Activated naive CD4-positive, alpha-beta T cell treated with anti-CD3 and anti-CD28 coated beads for 36 hours (primary cell): ENCODE measurements around the gene GINS2. TPM values are rescaled to one million over a fixed set of nuclear protein-coding genes. Genes with fewer than 3 reads are reported as not detected.

Source experiments
- CTCF ChIA-PET: fragments of 350-600 bp; sonication (Branson Sonifier 250); formaldehyde crosslinking; loops from one replicate; lab custom pipeline; 2021; ENCODE audit warnings: antibody characterized with exemption; lab: Charles Lee
- DNase-seq: peaks from one replicate; pipeline ENCODE4 v3.0.0-alpha.2; 2020
- H3K27ac Mint-ChIP-seq: one replicate; pipeline ENCODE4 v1.8.0; 2021; ENCODE audit warnings: mild to moderate bottlenecking, mixed read lengths
- H3K27me3 Mint-ChIP-seq: one replicate; pipeline ENCODE4 v1.8.0; 2021; ENCODE audit warnings: low read depth, mixed read lengths
- H3K36me3 Mint-ChIP-seq: one replicate; pipeline ENCODE4 v1.8.0; 2021; ENCODE audit warnings: low read depth, mixed read lengths
- H3K4me1 Mint-ChIP-seq: one replicate; pipeline ENCODE4 v1.8.0; 2021; ENCODE audit warnings: low read depth, mixed read lengths
- H3K4me3 Mint-ChIP-seq: one replicate; pipeline ENCODE4 v1.8.0; 2021; ENCODE audit warnings: mild to moderate bottlenecking, moderate library complexity, mixed read lengths
- H3K9me3 Mint-ChIP-seq: one replicate; pipeline ENCODE4 v1.8.0; 2021; ENCODE audit warnings: mixed read lengths
- intact Hi-C: fragments of 100-400 bp; cut with micrococcal nuclease; formaldehyde crosslinking; loops from one replicate; pipeline ENCODE4 v1.15.1; 2023
- total RNA-seq, 2 experiments: library from RNA; stranded (reverse); gene quantifications; one replicate each; pipeline ENCODE4 v1.2.3, GENCODE V29; 2021

GINS2 gene
- total RNA-seq, 2 experiments from 2014 or later: 60.7 to 66.6 TPM

DNA sequence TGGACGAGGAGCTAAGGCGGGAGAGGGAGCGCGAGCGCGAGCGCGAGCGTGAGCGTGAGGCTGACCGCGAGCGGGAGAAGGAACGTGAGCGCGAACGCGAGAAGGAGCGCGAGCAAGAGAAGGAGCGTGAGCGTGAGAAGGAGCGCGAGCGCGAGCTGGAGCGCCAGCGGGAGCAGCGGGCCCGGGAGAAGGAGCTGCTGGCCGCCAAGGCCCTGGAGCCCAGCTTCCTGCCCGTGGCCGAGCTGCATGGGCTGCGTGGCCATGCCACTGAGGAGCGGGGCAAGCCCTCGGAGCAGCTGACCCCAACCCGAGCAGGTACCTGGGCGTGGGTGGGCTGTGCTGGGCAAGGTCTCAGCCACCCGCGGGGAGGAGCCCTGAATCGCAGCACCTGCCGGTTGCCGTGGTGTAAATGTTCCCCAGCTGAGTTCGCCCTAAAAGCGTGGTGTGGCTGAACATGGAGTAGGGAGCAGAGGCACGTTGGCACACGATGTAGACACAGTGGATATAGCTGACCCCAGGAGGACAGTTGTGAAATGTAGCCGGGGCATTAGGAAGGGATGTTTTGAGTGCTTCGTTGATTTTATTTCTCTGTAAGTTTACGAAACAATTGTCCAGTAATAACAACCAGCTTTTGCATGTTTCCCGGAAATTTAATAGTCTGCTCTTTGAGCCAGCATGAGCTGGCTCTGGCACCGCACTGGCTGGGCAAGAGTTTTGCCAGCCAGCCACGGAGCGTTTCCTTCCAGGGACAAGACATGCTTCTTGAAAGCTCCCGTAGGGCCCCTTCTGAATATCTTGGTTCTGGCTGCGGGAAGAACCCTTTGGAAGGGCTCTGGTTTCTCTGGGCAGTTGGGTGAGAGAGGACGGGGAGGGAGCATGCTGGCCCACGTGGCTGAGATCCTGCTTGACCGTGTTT lies 32.1 kb downstream of the GINS2 start:
- CTCF ChIA-PET: interaction anchor here (1.4 to 3.2 kb wide), 2 partner anchors 17 to 60 kb away, joined by 3 to 34 read pairs; no protein-coding TSS in a partner anchor
- H3K27me3 Mint-ChIP-seq: no peaks in the 10 kb centered on the region
- H3K4me3 Mint-ChIP-seq: no peak overlapping the region
- DNase-seq: no peak
- intact Hi-C loops: no loop called here
- H3K36me3 Mint-ChIP-seq: peaks cover 6% of the 10 kb centered on the region
- H3K9me3 Mint-ChIP-seq: no peaks in the 10 kb centered on the region
- H3K27ac Mint-ChIP-seq: no peak overlapping the region
- no peaks in the 10 kb centered on the region for H3K4me1 Mint-ChIP-seq

DNA sequence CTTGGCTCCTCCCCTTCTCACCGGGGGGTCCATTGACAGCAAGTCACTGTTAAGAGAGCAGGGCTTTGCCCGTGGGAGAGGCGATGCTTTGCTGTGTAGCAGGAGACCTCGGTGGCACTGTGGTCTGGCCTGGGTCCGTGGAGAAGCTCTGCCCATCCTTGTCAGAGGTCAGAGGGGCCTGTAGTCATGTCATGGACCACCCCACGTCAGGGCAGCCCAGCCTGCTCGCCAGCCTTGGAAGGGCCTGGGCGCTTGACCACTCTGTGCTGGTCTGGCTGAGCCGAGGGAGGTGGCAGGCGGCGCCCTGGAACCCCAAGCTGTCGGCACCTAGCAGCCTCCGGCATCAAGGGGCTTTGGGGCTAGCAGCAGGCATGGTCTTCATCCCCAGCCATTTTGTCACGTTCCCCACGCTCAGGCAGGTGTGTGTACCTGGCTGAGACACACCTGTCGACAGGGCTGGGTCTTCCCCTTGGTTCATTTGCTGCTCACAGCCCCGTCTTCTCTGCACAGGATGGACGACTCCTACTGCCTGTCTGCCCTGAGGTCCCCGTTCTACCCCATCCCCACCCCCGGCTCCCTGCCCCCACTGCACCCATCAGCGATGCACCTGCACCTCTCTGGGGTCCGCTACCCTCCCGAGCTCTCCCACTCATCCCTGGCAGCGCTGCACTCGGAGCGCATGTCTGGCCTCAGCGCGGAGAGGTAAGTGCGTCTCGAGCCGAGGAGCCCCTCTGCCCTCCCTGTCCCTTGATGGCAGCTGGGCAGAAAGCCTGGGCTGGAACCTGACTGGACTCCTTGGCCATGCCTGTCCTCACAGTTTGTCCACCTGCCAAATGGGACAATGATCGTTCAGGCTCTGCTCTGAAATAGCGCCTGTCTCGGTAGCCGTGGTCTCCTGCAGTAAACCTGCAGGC lies 33.3 kb downstream of the GINS2 start:
- H3K9me3 Mint-ChIP-seq: no peaks in the 10 kb centered on the region
- peaks cover 6% of the 10 kb centered on the region for H3K36me3 Mint-ChIP-seq
- intact Hi-C loops: no loop called here
- no peaks in the 10 kb centered on the region for H3K4me1 Mint-ChIP-seq
- H3K27me3 Mint-ChIP-seq: no peaks in the 10 kb centered on the region
- CTCF ChIA-PET: interaction anchor here (1.4 kb wide), 1 partner anchor 18 kb away, joined by 3 read pairs; no protein-coding TSS in a partner anchor
- no peak overlapping the region for H3K4me3 Mint-ChIP-seq
- H3K27ac Mint-ChIP-seq: no peak overlapping the region
- DNase-seq: no peak

DNA sequence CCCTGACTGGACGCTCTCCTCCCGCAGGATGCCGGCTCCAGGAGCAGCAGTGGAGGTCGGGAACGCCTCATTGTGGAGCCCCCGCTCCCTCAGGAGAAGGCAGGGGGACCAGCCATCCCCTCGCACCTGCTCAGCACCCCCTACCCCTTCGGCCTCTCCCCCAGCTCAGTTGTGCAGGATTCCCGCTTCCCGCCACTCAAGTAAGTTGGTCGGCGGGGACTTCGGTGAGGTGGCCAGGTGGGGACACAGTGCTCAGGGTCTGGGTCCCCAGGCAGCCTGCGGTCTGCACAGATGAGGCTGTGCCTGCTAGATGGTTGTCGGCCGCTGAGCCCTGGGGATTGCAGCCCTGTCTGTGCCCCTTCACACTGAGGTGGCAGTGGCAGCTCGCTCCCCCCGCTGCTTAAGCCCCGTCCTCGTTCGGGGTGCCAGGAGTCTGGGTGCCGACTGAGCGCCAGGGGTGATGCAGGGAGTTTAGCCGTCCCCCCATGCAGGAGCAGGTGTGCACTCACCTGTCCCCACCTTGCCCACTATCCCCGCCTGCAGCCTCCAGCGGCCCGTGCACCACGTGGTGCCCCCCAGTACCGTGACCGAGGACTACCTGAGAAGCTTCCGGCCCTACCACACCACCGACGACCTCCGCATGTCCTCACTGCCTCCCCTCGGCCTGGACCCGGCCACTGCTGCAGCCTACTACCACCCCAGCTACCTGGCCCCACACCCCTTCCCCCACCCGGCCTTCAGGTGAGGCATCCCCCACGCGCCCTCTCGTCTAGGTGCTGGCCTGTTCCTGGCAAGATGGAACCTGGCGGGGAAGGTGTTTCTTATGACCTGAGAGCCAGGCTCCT lies 34.3 kb downstream of the GINS2 start:
- Mint-ChIP-seq H3K9me3 (no peaks in the 10 kb centered on the region), H3K4me3 (no peak overlapping the region), H3K27ac (no peak overlapping the region), H3K36me3 (peaks cover 2% of the 10 kb centered on the region), H3K27me3 (no peaks in the 10 kb centered on the region), H3K4me1 (no peaks in the 10 kb centered on the region)
- DNase-seq: no peak
- intact Hi-C loops: no loop called here
- CTCF ChIA-PET: no interaction called here

DNA sequence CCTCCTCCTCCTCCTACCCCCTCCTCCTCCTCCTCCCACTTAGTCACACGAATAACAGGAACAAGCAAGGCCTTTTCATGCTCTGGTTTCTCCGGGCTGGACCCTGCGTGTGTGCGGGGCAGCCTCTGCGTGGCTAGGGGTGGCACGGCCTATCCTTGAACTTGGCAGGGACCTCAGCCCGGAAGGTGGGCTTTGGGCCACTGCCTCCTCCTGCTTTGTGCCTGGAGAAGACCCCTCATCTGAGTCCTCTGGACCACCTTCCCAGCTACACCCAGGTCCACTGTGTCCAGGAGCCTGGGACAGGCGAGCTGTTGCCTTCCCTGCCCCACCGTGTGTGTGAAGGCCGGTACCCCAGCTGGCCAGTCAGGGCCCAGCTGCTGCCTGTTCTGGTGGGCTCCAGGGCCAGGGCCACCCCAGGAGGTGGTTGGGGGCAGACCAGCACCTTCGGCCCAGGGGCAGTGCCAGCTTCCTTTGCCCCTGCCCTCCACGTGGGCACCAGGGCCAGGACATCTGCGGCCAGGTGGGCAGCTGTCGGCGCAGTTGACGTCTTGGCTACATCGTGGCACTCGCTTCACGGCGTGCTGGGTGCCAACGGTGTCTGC lies 35.4 kb downstream of the GINS2 start:
- intact Hi-C loops: no loop called here
- CTCF ChIA-PET: no interaction called here
- no peak overlapping the region for H3K27ac Mint-ChIP-seq
- peaks cover 2% of the 10 kb centered on the region for H3K36me3 Mint-ChIP-seq
- H3K4me3 Mint-ChIP-seq: no peak overlapping the region
- no peak for DNase-seq
- H3K4me1 Mint-ChIP-seq: no peaks in the 10 kb centered on the region
- H3K9me3 Mint-ChIP-seq: no peaks in the 10 kb centered on the region
- H3K27me3 Mint-ChIP-seq: no peaks in the 10 kb centered on the region

DNA sequence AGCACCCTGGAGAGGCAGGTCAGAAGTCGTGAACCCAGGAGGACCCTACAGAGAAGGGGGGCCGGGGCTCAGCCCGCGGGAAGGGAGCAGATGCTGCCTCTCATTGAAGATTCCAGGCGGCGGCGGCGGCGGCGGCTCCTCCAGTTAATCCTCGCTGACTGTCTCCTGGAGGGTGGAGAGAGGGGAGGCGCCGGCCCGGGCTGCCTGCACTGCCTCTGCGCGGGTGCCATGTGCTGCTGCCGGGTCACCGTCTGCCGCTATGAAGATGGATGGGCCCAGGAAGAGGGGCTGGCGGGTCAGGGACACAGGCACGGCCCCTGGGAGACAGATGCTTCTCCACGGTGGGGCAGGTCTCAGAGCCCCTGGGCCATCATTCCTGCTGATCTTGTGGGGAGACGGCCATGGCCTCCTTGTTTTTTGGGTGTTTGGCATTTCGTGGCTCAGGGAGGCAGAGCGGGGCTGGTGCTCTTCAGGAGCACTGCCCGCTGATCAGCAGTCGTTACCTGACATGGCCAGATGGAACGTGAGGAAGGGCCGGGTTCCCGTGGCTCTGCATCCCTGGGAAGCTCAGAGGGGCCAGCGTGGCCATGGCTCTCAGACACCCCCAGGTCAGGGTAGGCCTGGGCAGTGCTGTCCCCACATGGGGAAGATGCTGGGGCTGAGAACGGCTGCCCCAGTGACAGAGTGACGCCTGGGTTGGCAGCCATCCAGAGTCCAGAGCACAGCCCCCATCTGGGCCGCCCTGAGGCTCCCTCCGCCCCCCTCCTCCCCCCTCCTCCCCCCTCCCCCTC lies 36.1 kb downstream of the GINS2 start:
- intact Hi-C loops: loop anchor here (1.0 kb wide), 1 partner anchor 10 kb away; no protein-coding TSS in a partner anchor
- Mint-ChIP-seq H3K36me3 (peaks cover 2% of the 10 kb centered on the region), H3K4me3 (no peak overlapping the region), H3K4me1 (no peaks in the 10 kb centered on the region), H3K9me3 (no peaks in the 10 kb centered on the region), H3K27ac (no peak overlapping the region), H3K27me3 (no peaks in the 10 kb centered on the region)
- peak; percentile 14 for DNase-seq
- CTCF ChIA-PET: no interaction called here

DNA sequence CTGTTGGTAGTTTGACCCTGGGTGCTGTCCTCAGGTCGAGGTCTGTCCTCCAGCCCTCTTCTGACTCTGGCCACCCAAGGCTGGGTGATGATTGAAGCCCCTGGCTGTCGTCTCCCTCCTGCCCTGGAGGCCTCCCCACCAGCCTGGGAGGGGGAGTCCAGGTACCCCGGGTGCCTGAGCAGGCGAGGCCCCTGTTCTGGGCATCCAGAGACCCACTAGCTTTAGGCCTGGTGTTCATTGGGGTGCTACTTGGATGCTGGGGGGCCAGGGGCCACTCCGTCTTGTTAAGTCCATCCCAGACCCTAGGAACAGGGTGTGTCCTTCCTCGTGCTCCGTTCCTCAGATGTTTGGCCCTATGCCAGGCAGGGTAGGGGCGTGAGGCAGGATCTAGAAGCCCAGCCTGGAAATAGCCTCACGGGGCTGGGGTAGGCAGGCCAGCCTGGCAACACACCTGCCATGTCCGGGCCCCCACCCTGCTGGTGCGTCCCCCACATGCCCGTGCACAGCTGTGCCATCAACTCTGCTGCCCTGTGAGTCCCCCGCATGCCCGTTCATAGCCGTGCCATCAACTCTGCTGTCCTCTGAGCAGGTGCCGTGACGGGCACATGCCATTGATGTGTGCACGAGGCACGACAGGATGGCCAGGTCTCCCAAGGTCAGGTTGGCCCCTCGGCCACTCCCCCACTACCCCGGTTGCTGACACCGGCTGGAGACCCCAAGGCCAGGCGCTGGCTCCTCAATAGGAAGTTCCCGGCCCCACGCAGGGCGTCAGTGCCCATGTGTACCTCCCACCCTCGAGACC lies 36.9 kb downstream of the GINS2 start:
- no peaks in the 10 kb centered on the region for H3K4me1 Mint-ChIP-seq
- H3K36me3 Mint-ChIP-seq: peaks cover 2% of the 10 kb centered on the region
- no peak overlapping the region for H3K4me3 Mint-ChIP-seq
- no peaks in the 10 kb centered on the region for H3K27me3 Mint-ChIP-seq
- no peak overlapping the region for H3K27ac Mint-ChIP-seq
- CTCF ChIA-PET: no interaction called here
- intact Hi-C loops: loop anchor here (1.0 kb wide), 1 partner anchor 10 kb away; no protein-coding TSS in a partner anchor
- no peaks in the 10 kb centered on the region for H3K9me3 Mint-ChIP-seq
- DNase-seq: no peak

DNA sequence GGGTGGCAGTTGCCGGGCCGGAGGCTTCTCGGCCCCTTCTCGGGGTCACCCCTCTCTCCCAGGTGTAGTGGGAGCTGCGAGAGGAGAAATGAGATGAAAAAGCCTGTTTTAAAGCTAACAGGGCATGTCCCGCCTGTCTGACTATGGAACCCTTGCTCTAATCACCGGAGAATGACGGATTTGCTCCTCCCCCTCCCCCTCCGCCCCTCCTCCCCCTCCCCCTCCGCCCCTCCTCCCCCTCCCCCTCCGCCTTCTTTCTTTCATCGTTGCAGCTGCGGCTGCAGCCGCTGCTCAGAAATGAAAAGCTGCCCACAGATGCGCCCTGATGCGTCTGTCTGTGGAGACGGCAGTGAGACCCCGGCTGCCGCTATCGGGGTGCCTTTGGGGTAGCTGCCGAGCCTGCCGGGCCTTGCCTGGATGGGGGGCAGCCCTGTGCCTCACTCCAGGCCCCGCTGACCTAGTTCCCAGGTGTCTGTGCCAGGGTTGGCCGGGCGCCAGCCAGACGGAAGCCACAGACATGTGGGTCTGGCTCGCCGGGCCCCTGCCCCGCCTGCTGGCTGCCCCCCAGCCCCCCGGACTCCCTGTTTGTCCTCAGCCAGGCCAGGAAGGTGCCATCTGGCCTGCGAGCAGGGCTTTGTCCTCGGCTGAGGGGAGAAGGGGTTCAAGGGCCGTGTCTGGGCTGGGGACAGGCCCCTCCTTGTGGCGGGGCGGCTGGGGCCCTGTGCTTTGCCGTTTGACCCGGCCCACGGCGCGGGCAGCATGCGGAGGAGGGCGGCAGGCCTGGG lies 37.7 kb downstream of the GINS2 start:
- DNase-seq: no peak
- intact Hi-C loops: no loop called here
- Mint-ChIP-seq H3K9me3 (no peaks in the 10 kb centered on the region), H3K4me1 (no peaks in the 10 kb centered on the region), H3K4me3 (no peak overlapping the region), H3K27me3 (no peaks in the 10 kb centered on the region), H3K36me3 (no peaks in the 10 kb centered on the region), H3K27ac (no peak overlapping the region)
- CTCF ChIA-PET: interaction anchor here (0.5 to 1.5 kb wide), 3 partner anchors 35 to 333 kb away, joined by 3 to 4 read pairs (median 4); no protein-coding TSS in a partner anchor

DNA sequence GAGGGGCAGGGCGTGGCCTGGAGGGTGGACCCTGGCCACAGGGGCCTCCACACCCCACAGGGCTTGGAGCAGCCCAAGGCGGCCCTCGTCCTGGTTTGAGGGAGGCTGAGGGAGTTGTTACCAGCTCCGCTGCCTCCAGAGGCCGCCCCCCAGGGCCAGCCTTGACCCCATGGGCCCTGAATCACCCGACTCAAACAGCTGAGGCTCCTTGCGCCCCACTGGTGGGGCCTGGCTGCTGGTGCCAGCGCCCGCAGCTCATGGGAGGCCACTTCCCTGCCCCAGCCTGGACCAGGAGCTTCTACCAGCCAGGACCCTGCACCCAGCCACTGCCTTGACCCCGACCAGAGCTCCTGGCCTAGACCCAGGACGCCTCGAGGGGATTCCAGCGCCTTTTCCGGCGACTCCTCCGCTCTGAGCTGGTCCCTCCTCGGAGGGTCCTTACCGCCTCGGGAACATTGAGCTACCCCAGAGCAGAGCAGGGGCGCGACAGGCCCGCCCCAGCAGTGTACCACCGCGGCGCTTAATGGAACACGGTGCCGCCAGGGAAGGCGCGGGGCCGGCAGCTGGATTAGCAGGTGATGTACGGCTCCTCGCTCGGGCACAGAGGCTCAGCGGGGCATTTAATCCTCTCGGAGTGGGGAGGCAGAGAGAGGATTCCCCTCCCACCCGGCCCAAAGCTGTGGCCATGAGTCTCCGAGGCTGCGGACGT lies 38.5 kb downstream of the GINS2 start:
- H3K36me3 Mint-ChIP-seq: no peaks in the 10 kb centered on the region
- intact Hi-C loops: no loop called here
- H3K9me3 Mint-ChIP-seq: no peaks in the 10 kb centered on the region
- H3K27me3 Mint-ChIP-seq: no peaks in the 10 kb centered on the region
- H3K4me1 Mint-ChIP-seq: no peaks in the 10 kb centered on the region
- no peak overlapping the region for H3K4me3 Mint-ChIP-seq
- DNase-seq: no peak
- CTCF ChIA-PET: interaction anchor here (0.5 to 1.5 kb wide), 3 partner anchors 34 to 333 kb away, joined by 3 to 4 read pairs (median 4); no protein-coding TSS in a partner anchor
- H3K27ac Mint-ChIP-seq: no peak overlapping the region

DNA sequence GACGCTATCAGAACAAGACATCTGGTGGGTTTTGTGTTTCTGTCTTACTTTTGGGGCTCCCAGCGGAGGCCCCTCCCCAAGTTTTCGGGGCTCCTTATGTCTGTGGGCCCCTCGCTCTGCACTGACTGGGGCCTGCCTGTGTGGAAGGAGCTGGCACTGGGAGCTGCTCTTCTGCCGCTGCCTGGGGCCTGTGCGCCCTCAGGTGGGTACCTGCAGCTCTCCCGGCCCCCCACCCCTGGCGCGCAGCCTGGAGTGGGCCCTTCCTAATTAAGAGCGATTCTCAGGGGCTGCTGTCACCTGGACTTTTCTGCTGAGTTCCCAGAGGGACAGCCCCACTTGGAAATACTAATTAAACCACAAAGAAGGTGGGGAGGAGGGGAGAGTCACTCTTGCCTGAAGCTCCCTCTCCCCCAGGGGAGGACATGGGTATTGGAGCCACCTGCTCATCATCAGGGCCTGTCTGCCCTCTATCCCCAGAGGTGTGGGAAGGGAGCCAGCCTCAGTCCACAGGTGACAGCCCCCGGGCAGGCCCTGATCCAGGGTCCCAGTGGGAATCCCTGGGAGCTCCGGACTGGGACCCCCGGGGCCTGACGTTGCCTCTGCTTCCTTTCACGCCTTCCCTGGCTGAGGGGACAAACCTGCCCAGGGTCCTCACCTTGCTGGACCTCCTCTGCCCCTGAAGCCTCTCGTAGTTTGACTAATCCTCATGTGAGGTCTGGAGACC lies 39.2 kb downstream of the GINS2 start:
- Mint-ChIP-seq H3K4me1 (no peaks in the 10 kb centered on the region), H3K36me3 (no peaks in the 10 kb centered on the region), H3K4me3 (no peak overlapping the region), H3K27ac (no peak overlapping the region), H3K27me3 (no peaks in the 10 kb centered on the region), H3K9me3 (no peaks in the 10 kb centered on the region)
- no peak for DNase-seq
- CTCF ChIA-PET: interaction anchor here (1.5 kb wide), 1 partner anchor 34 kb away, joined by 4 read pairs; no protein-coding TSS in a partner anchor
- intact Hi-C loops: no loop called here
